Uterus (tissue), 4 donors: ENCODE data around the gene RIT2. TPM values are rescaled to one million over a fixed set of nuclear protein-coding genes. Genes with fewer than 3 reads are reported as not detected.

Experiments
- DNase-seq, 2 donors: peaks; one replicate each; pipeline ENCODE4 v3.0.0-alpha.2; 2019 to 2020
- H3K27ac ChIP-seq, 2 donors: fragments of 200-600 bp; sonication (generic); 1 replicate in 1 of 2; 2 replicates in 1 of 2; pipeline ENCODE4 v1.5.1; 2016 to 2018
- H3K27me3 ChIP-seq, 2 donors: fragments of 200-600 bp; sonication (generic); one replicate each; pipeline ENCODE4 v1.5.1; 2018 to 2019; ENCODE audit warnings: control low read depth in 1 of 2
- H3K36me3 ChIP-seq, 2 donors: fragments of 200-600 bp; sonication (generic); one replicate each; pipeline ENCODE4 v1.5.1; 2019; ENCODE audit warnings: control low read depth in 1 of 2
- H3K4me1 ChIP-seq, 2 donors: fragments of 200-600 bp; sonication (generic); one replicate each; pipeline ENCODE4 v1.5.1; 2018 to 2019; ENCODE audit warnings: control low read depth in 1 of 2
- H3K4me3 ChIP-seq, 2 donors: fragments of 200-600 bp; sonication (generic); 1 replicate in 1 of 2; 2 replicates in 1 of 2; pipeline ENCODE4 v1.5.1; 2018 to 2019; ENCODE audit warnings: mild to moderate bottlenecking in 1 of 2
- H3K9me3 ChIP-seq, 2 donors: fragments of 200-600 bp; sonication (generic); one replicate each; pipeline ENCODE4 v1.5.1; 2019; ENCODE audit warnings: control low read depth in 1 of 2
- CTCF ChIP-seq, 4 experiments: fragments of 200-600 bp in 2 of 4; fragments of 450-650 bp in 2 of 4; sonication (generic) in 2 of 4; IDR thresholded peaks; one replicate each; pipeline ENCODE4 v1.5.1; 2016 to 2019; ENCODE audit warnings: antibody characterized with exemption in 4 of 4, mild to moderate bottlenecking in 2 of 4, moderate library complexity in 1 of 4
- POLR2A ChIP-seq, 2 donors: fragments of 450-650 bp; IDR thresholded peaks; one replicate each; pipeline ENCODE4 v1.6.1; 2016; ENCODE audit warnings: antibody characterized with exemption in 2 of 2, mild to moderate bottlenecking in 1 of 2, moderate library complexity in 1 of 2
- intact Hi-C: fragments of 100-400 bp; cut with DNase I; formaldehyde crosslinking; loops from one replicate; pipeline ENCODE4 v1.15.1; 2023; ENCODE audit warnings: low total_unique reads
- total RNA-seq, 4 donors: library from RNA; depleted of rRNA in 3 of 4; stranded (reverse); fragments of >200 nt in 3 of 4; gene quantifications; one replicate each; pipeline versions ENCODE4 v1.1.0 to v1.2.4, GENCODE V29; 2014 to 2023
- donor health status: DM: yes; HTN: yes; CAD: no.

Gene RIT2
- total RNA-seq, 4 donors from 2014 or later = not detected

GRCh38 chr18:43061318-43061717, 54.2 kb downstream of the RIT2 start:
- no peak for TF ChIP-seq POLR2A (IDR thresholded peaks at IDR 0.05)
- no peak for TF ChIP-seq CTCF (IDR thresholded peaks at IDR 0.05)
- H3K4me3 ChIP-seq = no peak overlapping the region
- no peaks in the 10 kb centered on the region for H3K27me3 ChIP-seq
- H3K27ac ChIP-seq = no peak overlapping the region
- no peak for DNase-seq
- no peaks in the 10 kb centered on the region for H3K4me1 ChIP-seq
- H3K36me3 ChIP-seq = no peaks in the 10 kb centered on the region
- intact Hi-C loops = no loop called here
- H3K9me3 ChIP-seq = no peaks in the 10 kb centered on the region

GRCh38 chr18:43060020-43060419, 55.5 kb downstream of the RIT2 start:
- TF ChIP-seq POLR2A (IDR thresholded peaks at IDR 0.05) (no peak), CTCF (IDR thresholded peaks at IDR 0.05) (no peak)
- Histone ChIP-seq H3K9me3 (no peaks in the 10 kb centered on the region), H3K27me3 (no peaks in the 10 kb centered on the region), H3K4me1 (no peaks in the 10 kb centered on the region), H3K27ac (no peak overlapping the region), H3K36me3 (no peaks in the 10 kb centered on the region), H3K4me3 (no peak overlapping the region)
- intact Hi-C loops = no loop called here
- DNase-seq = no peak

- Histone ChIP-seq H3K36me3 (no peaks in the 10 kb centered on the region), H3K4me3 (no peak overlapping the region), H3K27me3 (no peaks in the 10 kb centered on the region), H3K4me1 (no peaks in the 10 kb centered on the region), H3K9me3 (no peaks in the 10 kb centered on the region), H3K27ac (no peak overlapping the region)
- intact Hi-C loops = no loop called here
- no peak for DNase-seq
- TF ChIP-seq CTCF (IDR thresholded peaks at IDR 0.05) (no peak), POLR2A (IDR thresholded peaks at IDR 0.05) (no peak)
Measured at GRCh38 chr18:43054815-43055519, 60.5 kb downstream of the RIT2 start.

GRCh38 chr18:43049021-43049420, 66.5 kb downstream of the RIT2 start:
- Histone ChIP-seq H3K4me3 (no peak overlapping the region), H3K27ac (no peak overlapping the region), H3K27me3 (no peaks in the 10 kb centered on the region), H3K4me1 (no peaks in the 10 kb centered on the region), H3K36me3 (no peaks in the 10 kb centered on the region), H3K9me3 (no peaks in the 10 kb centered on the region)
- TF ChIP-seq CTCF (IDR thresholded peaks at IDR 0.05) (no peak), POLR2A (IDR thresholded peaks at IDR 0.05) (no peak)
- no peak for DNase-seq
- intact Hi-C loops = no loop called here

GRCh38 chr18:43046322-43046721, 69.2 kb downstream of the RIT2 start:
- Histone ChIP-seq H3K27me3 (no peaks in the 10 kb centered on the region), H3K4me3 (no peak overlapping the region), H3K36me3 (no peaks in the 10 kb centered on the region), H3K27ac (no peak overlapping the region), H3K4me1 (no peaks in the 10 kb centered on the region), H3K9me3 (no peaks in the 10 kb centered on the region)
- TF ChIP-seq POLR2A (IDR thresholded peaks at IDR 0.05) = no peak
- no peak for TF ChIP-seq CTCF (IDR thresholded peaks at IDR 0.05)
- intact Hi-C loops = no loop called here
- no peak for DNase-seq
